ENCODE results near the gene JAK1. TPM values are rescaled to one million over a fixed set of nuclear protein-coding genes. Genes with fewer than 3 reads are reported as not detected.

Gene JAK1
- total and polyA plus RNA-seq, 2 experiments from 2014 or later: 8.0 to 19.5 TPM

- Histone ChIP-seq H3F3A (replicated peaks; ENCODE audit: low read depth) (no peaks in the 10 kb centered on the region), H3K27me3 (ENCODE audit: insufficient read depth) (no peaks in the 10 kb centered on the region), H3K9me2 (ENCODE audit: insufficient read depth) (no peaks in the 10 kb centered on the region), H3K4me2 (no peak overlapping the region), H3K4me3 (no peak overlapping the region), H2AFZ (no peak overlapping the region), H3K36me3 (ENCODE audit: insufficient read depth) (no peaks in the 10 kb centered on the region), H3K27ac (ENCODE audit: low read depth) (no peak overlapping the region; the same call in 1 of the 2 replicates), H4K20me1 (replicated peaks; ENCODE audit: insufficient read depth) (no peaks in the 10 kb centered on the region), H3K79me2 (replicated peaks; ENCODE audit: insufficient read depth) (no peaks in the 10 kb centered on the region), H3K4me1 (ENCODE audit: insufficient read depth) (no peaks in the 10 kb centered on the region)
- H3K27ac Mint-ChIP-seq: no peak overlapping the region
- H3K4me1 Mint-ChIP-seq: peaks cover 13% of the 10 kb centered on the region
- DNase-seq (ENCODE audit: low spot score) (no peak), ATAC-seq (no peak)
- peaks cover 1% of the 10 kb centered on the region for H3K27me3 Mint-ChIP-seq (ENCODE audit: insufficient read depth, low read depth, poor library complexity)
- H3K36me3 Mint-ChIP-seq (ENCODE audit: low read depth): no peaks in the 10 kb centered on the region; the same call in 2 of the 3 replicates
- no peak overlapping the region for H3K4me3 Mint-ChIP-seq
- H3K9me3 Mint-ChIP-seq: no peaks in the 10 kb centered on the region
- TF ChIP-seq EZH2phosphoT487 (IDR thresholded peaks at IDR 0.05; ENCODE audit: unreplicated experiment) (no peak), EZH2 (IDR thresholded peaks at IDR 0.05; ENCODE audit: low read depth, unreplicated experiment) (no peak), ZNF114 (CRISPR knock-in tag; IDR thresholded peaks at IDR 0.05) (no peak), CTCF (conservative IDR thresholded peaks at IDR 0.05; ENCODE audit: low read depth in 2 of 2) (no peak), REST (IDR thresholded peaks at IDR 0.05; ENCODE audit: unreplicated experiment) (no peak), ZNF331 (CRISPR knock-in tag; IDR thresholded peaks at IDR 0.05; ENCODE audit: low read depth) (no peak), CREB1 (CRISPR knock-in tag; IDR thresholded peaks at IDR 0.05; ENCODE audit: low read depth) (no peak), NANOG (IDR thresholded peaks at IDR 0.05; ENCODE audit: borderline replicate concordance) (no peak), STAT1 (IDR thresholded peaks at IDR 0.05; ENCODE audit: unreplicated experiment) (no peak), JUNB (IDR thresholded peaks at IDR 0.05; ENCODE audit: unreplicated experiment) (no peak)
- TF ChIP-seq, protein P1, sequence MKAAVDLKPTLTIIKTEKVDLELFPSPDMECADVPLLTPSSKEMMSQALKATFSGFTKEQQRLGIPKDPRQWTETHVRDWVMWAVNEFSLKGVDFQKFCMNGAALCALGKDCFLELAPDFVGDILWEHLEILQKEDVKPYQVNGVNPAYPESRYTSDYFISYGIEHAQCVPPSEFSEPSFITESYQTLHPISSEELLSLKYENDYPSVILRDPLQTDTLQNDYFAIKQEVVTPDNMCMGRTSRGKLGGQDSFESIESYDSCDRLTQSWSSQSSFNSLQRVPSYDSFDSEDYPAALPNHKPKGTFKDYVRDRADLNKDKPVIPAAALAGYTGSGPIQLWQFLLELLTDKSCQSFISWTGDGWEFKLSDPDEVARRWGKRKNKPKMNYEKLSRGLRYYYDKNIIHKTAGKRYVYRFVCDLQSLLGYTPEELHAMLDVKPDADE (IDR thresholded peaks at IDR 0.05): no peak
Observed at GRCh38 chr1:64828829-64829228, 137.5 kb downstream of the JAK1 start.

All from GM23338 (cell line).